Measurements from ENCODE around the gene RGS9.
"Not testable (repeated sequence)": the region's sequence is repeated elsewhere in the genome, so short reads cannot be mapped to it uniquely, and the experiment has no call there.

RGS9 gene

GRCh38 chr17:65205655-65206054, 68.5 kb downstream of the RGS9 start:
- no peak for DNase-seq (ENCODE audit: low read depth in 2 of 3, low spot score in 1 of 3)

GRCh38 chr17:65207448-65207847, 70.3 kb downstream of the RGS9 start:
- not testable (repeated sequence) for DNase-seq (ENCODE audit: low read depth in 2 of 3, low spot score in 1 of 3)

GRCh38 chr17:65208717-65209116, 71.5 kb downstream of the RGS9 start:
- no peak for DNase-seq (ENCODE audit: low read depth in 2 of 3, low spot score in 1 of 3)

GRCh38 chr17:65218261-65218660, 81.1 kb downstream of the RGS9 start:
- no peak for DNase-seq (ENCODE audit: low read depth in 2 of 3, low spot score in 1 of 3)

- DNase-seq (ENCODE audit: low read depth in 2 of 3, low spot score in 1 of 3): no peak
These were observed 82.0 kb downstream of the RGS9 start for GRCh38 chr17:65219124-65219523.

- no peak for DNase-seq (ENCODE audit: low read depth in 2 of 3, low spot score in 1 of 3)
These were observed 82.5 kb downstream of the RGS9 start for GRCh38 chr17:65219707-65220106.

- DNase-seq (ENCODE audit: low read depth in 2 of 3, low spot score in 1 of 3): no peak
These were observed 83.6 kb downstream of the RGS9 start for GRCh38 chr17:65220732-65221131.

GRCh38 chr17:65222214-65222738, 85.1 kb downstream of the RGS9 start:
- no peak for DNase-seq (ENCODE audit: low read depth in 2 of 3, low spot score in 1 of 3)

GRCh38 chr17:65225061-65225460, 87.9 kb downstream of the RGS9 start:
- DNase-seq (ENCODE audit: low read depth in 2 of 3, low spot score in 1 of 3): no peak

GRCh38 chr17:65226227-65226626, 89.1 kb downstream of the RGS9 start:
- no peak for DNase-seq (ENCODE audit: low read depth in 2 of 3, low spot score in 1 of 3)

GRCh38 chr17:65227637-65228036, 90.5 kb downstream of the RGS9 start:
- no peak for DNase-seq (ENCODE audit: low read depth in 2 of 3, low spot score in 1 of 3)

- DNase-seq (ENCODE audit: low read depth in 2 of 3, low spot score in 1 of 3): no peak
These were observed 91.1 kb downstream of the RGS9 start for GRCh38 chr17:65228287-65228686.

GRCh38 chr17:65228734-65229620, 91.8 kb downstream of the RGS9 start:
- peak; percentile 39 to 50 (median 46) for DNase-seq (ENCODE audit: low read depth in 2 of 3, low spot score in 1 of 3)

GRCh38 chr17:65229621-65229995, 92.4 kb downstream of the RGS9 start:
- DNase-seq (ENCODE audit: low read depth in 2 of 3, low spot score in 1 of 3): no peak

GRCh38 chr17:65230040-65230439, 92.9 kb downstream of the RGS9 start:
- DNase-seq (ENCODE audit: low read depth in 2 of 3, low spot score in 1 of 3): no peak

GRCh38 chr17:65231086-65231485, 93.9 kb downstream of the RGS9 start:
- no peak for DNase-seq (ENCODE audit: low read depth in 2 of 3, low spot score in 1 of 3)

- peak in 2 of 3 donors; percentile 36 to 60 for DNase-seq (ENCODE audit: low read depth in 2 of 3, low spot score in 1 of 3)
These were observed 94.6 kb downstream of the RGS9 start for GRCh38 chr17:65231662-65232335.

GRCh38 chr17:65235284-65235683, 98.1 kb downstream of the RGS9 start:
- DNase-seq (ENCODE audit: low read depth in 2 of 3, low spot score in 1 of 3): no peak

GRCh38 chr17:65236321-65236720, 99.2 kb downstream of the RGS9 start:
- DNase-seq (ENCODE audit: low read depth in 2 of 3, low spot score in 1 of 3): no peak

- peak in 1 of 3 donors; percentile 16 for DNase-seq (ENCODE audit: low read depth in 2 of 3, low spot score in 1 of 3)
These were observed 106.9 kb downstream of the RGS9 start for GRCh38 chr17:65243838-65244625.

GRCh38 chr17:65246252-65246651, 109.1 kb downstream of the RGS9 start:
- no peak for DNase-seq (ENCODE audit: low read depth in 2 of 3, low spot score in 1 of 3)
